Thymus (tissue), 11 donors: Measurements from ENCODE around the gene NTM. TPM values are rescaled to one million over a fixed set of nuclear protein-coding genes. Genes with fewer than 3 reads are reported as not detected.

Source experiments
- DNase-seq, 9 donors: peaks; one replicate each; pipeline ENCODE4 v3.0.0-alpha.2; 2013; ENCODE audit warnings: low spot score in 9 of 9, low read depth in 6 of 9, missing footprints in 1 of 9
- H3K27ac ChIP-seq, 2 donors: one replicate each; pipeline ENCODE4 v1.5.1; 2013; ENCODE audit warnings: control low read depth in 1 of 2, low read depth in 1 of 2, low read length in 1 of 2, mild to moderate bottlenecking in 1 of 2, moderate library complexity in 1 of 2
- H3K27me3 ChIP-seq, 2 donors: one replicate each; pipeline ENCODE4 v1.5.1; 2013; ENCODE audit warnings: low read length in 1 of 2; ENCODE audit not compliant: control insufficient read depth in 2 of 2, insufficient read depth in 1 of 2
- H3K36me3 ChIP-seq, 2 donors: one replicate each; pipeline ENCODE4 v1.5.1; 2013; ENCODE audit warnings: low read length in 1 of 2, mild to moderate bottlenecking in 1 of 2, moderate library complexity in 1 of 2; ENCODE audit not compliant: control insufficient read depth in 2 of 2, insufficient read depth in 2 of 2
- H3K4me1 ChIP-seq, 2 donors: one replicate each; pipeline ENCODE4 v1.5.1; 2013; ENCODE audit warnings: low read length in 2 of 2; ENCODE audit not compliant: control insufficient read depth in 2 of 2, insufficient read depth in 2 of 2
- H3K4me3 ChIP-seq, 2 donors: one replicate each; pipeline ENCODE4 v1.5.1; 2013; ENCODE audit warnings: low read length in 2 of 2, control low read depth in 1 of 2, mild to moderate bottlenecking in 1 of 2
- H3K9me3 ChIP-seq, 2 donors: one replicate each; pipeline ENCODE4 v1.5.1; 2013; ENCODE audit warnings: low read length in 1 of 2, mild to moderate bottlenecking in 1 of 2; ENCODE audit not compliant: control insufficient read depth in 2 of 2, insufficient read depth in 1 of 2
- WGBS: extraction: QIAGEN DNeasy Blood & Tissue Kit; methylation state at CpG from one replicate; pipeline ENCODE4 v1.1.7; 2013; 5-methylcytosine and 5-hydroxymethylcytosine counted together
- polyA plus RNA-seq: library from polyadenylated mRNA; stranded (reverse); fragments of 200-250 nt; gene quantifications from one replicate; pipeline ENCODE4 v1.2.3, GENCODE V29; 2013
- total RNA-seq: library from RNA; stranded (reverse); fragments of 120-200 nt; gene quantifications from one replicate; pipeline ENCODE4 v1.2.4, GENCODE V29; 2013
- donor health status: healthy.

Gene NTM
- total and polyA plus RNA-seq, 2 donors, result 0.18 to 0.47 TPM

DNA sequence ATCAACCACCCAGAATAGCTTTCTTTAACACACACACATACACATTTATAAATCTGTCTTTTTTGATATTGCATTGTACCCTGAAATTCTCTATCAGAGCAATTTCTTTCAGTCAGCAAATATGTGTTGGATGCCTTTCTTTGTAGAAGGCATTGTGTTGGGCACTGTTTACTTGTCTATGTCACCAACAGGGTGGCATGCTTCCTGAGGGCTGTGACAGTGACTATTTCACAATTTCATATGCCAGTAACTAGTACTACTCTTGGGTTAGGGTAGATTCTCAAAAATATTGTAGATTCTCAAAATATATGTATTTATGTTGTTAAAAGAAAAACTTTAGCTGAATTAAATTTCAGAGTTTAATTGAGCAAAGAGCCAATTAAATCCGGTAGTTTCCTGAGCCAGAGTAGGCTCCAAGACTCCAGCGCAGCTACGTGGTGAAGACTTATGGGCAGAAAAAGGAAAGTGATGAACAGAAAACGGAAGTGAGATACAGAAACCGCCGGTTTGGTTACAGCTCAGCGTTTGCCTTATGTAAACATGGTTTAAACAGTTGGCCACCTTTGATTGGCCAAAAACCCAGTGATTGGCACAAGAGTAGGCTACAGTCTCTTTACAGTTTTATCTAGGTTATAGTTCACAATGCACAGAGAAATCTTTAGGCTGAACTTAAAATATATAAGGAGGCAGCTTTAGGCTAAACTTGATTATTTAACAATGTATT, 723.3 kb downstream of the NTM start:
- H3K27me3 ChIP-seq, result no peaks in the 10 kb centered on the region
- no peak overlapping the region for H3K4me3 ChIP-seq
- no peaks in the 10 kb centered on the region for H3K36me3 ChIP-seq
- no peak for DNase-seq
- no peaks in the 10 kb centered on the region for H3K9me3 ChIP-seq
- no peaks in the 10 kb centered on the region for H3K4me1 ChIP-seq
- no peak overlapping the region for H3K27ac ChIP-seq
- 69% methylated on average over 7 of the region's 7 CpGs for WGBS

DNA sequence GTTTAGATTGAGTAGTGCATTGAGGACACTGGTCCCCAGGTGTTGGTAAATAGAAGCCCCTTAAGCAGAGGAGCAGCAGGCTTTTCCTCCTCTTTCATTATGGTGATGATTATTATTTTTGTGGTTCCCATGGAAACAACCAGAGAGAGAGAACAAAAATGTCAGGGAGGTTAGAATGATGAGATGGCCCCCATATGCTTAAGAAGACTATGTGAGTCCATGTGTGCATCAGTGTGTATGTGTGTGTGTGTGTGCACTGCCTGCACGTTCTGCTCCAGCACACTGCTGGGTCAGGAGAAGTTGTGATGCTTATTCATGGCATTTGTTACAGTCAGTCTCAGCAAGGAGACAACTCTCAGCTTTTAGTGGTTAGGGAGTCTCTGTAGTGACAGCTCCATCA, 724.2 kb downstream of the NTM start:
- no peak overlapping the region for H3K27ac ChIP-seq
- H3K27me3 ChIP-seq, result no peaks in the 10 kb centered on the region
- H3K4me1 ChIP-seq, result no peaks in the 10 kb centered on the region
- H3K9me3 ChIP-seq, result no peaks in the 10 kb centered on the region
- H3K4me3 ChIP-seq, result no peak overlapping the region
- WGBS, result 81% methylated on average over 1 of the region's 1 CpG
- DNase-seq, result no peak
- no peaks in the 10 kb centered on the region for H3K36me3 ChIP-seq

- Histone ChIP-seq H3K27ac (no peak overlapping the region), H3K27me3 (no peaks in the 10 kb centered on the region), H3K9me3 (no peaks in the 10 kb centered on the region), H3K4me3 (no peak overlapping the region), H3K36me3 (no peaks in the 10 kb centered on the region), H3K4me1 (no peaks in the 10 kb centered on the region)
- DNase-seq, result no peak
- WGBS, result 78% methylated on average over 13 of the region's 13 CpGs
These were observed 725.1 kb downstream of the NTM start for GRCh38 chr11:132095230-132096131.

DNA sequence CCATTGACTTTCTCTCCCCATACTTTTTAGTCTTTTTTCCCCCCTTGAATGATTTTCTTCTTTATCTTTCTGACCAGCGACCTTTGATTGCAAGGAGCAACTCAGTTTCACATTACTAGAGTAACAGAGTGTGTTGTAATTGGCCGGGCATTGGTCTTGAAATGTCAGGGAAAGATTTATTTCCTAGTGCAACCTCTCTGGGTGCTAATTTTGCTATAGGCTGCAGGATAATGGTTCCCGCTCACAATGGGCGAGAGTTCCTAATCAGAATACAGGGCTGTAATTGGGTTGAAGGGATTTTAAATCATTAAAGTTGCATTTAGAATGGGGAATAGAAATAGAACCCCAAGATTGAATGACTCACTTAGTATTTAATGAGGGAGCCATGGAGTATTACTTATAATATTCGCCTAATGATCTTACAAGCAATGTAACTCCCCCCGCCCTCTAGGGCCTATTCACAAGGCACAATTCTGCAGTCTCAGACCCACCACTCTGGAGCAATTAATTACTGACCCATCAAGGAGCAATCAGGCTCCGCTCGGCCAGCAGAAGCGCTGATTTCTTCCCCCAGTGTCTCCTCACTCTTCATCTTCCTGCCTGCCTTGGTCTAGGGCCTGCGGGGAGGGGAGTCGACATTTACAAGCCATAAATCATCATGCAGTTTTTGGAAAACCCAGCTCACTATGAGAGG, 725.9 kb downstream of the NTM start:
- 86% methylated on average over 11 of the region's 11 CpGs for WGBS
- Histone ChIP-seq H3K27me3 (no peaks in the 10 kb centered on the region), H3K4me1 (no peaks in the 10 kb centered on the region), H3K9me3 (no peaks in the 10 kb centered on the region), H3K27ac (no peak overlapping the region), H3K4me3 (no peak overlapping the region), H3K36me3 (no peaks in the 10 kb centered on the region)
- no peak for DNase-seq

GRCh38 chr11:132099692-132100091, 729.3 kb downstream of the NTM start:
- Histone ChIP-seq H3K4me3 (no peak overlapping the region), H3K4me1 (no peaks in the 10 kb centered on the region), H3K36me3 (no peaks in the 10 kb centered on the region), H3K27ac (no peak overlapping the region), H3K9me3 (no peaks in the 10 kb centered on the region), H3K27me3 (no peaks in the 10 kb centered on the region)
- 49% methylated on average over 4 of the region's 4 CpGs for WGBS
- DNase-seq, result no peak

- H3K27me3 ChIP-seq, result no peaks in the 10 kb centered on the region
- H3K27ac ChIP-seq, result no peak overlapping the region
- WGBS, result 89% methylated on average over 5 of the region's 5 CpGs
- no peak for DNase-seq
- H3K36me3 ChIP-seq, result no peaks in the 10 kb centered on the region
- H3K4me1 ChIP-seq, result no peaks in the 10 kb centered on the region
- H3K9me3 ChIP-seq, result no peaks in the 10 kb centered on the region
- H3K4me3 ChIP-seq, result no peak overlapping the region
These were observed 730.2 kb downstream of the NTM start for GRCh38 chr11:132100583-132100982.

DNA sequence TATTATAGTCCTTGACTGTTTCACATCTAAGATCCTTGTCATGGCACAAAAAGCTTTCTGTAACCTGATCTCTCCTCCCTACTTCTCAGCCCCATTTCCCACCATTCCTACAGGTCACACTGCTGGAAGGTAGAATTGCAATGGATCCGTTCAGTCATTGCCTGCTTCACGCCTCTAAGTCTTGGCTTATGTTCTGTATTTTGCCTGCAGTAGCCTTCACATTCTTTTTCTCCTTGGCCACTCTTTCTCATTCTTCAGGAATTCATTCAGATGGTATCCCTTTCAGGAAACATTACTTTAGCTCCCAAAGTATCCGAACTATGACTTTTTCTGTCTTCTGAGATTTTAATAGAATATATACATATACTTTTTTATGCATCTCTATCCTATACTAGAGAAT, 731.5 kb downstream of the NTM start:
- Histone ChIP-seq H3K4me1 (no peaks in the 10 kb centered on the region), H3K36me3 (no peaks in the 10 kb centered on the region), H3K27me3 (no peaks in the 10 kb centered on the region), H3K27ac (no peak overlapping the region), H3K4me3 (no peak overlapping the region), H3K9me3 (no peaks in the 10 kb centered on the region)
- DNase-seq, result no peak
- 88% methylated on average over 3 of the region's 3 CpGs for WGBS

GRCh38 chr11:132103021-132103420, 732.6 kb downstream of the NTM start:
- 93% methylated on average over 10 of the region's 10 CpGs for WGBS

More at GRCh38 chr11:132103021-132103420, 732.6 kb downstream of the NTM start:
- Histone ChIP-seq H3K27me3 (no peaks in the 10 kb centered on the region), H3K36me3 (no peaks in the 10 kb centered on the region), H3K9me3 (no peaks in the 10 kb centered on the region), H3K27ac (no peak overlapping the region), H3K4me3 (no peak overlapping the region), H3K4me1 (no peaks in the 10 kb centered on the region)
- DNase-seq, result no peak
